A673 (cell line): Measurements from ENCODE around the gene NLRC5.

ENCODE experiments used
- CTCF ChIP-seq: fragments of 300-800, 200-600 bp; sonication (generic); conservative IDR thresholded peaks from 2 replicates; pipeline ENCODE4 v1.5.1; 2017; ENCODE audit warnings: low read depth, mild to moderate bottlenecking, antibody characterized with exemption, low read length, moderate library complexity, mixed read lengths
- EZH2 ChIP-seq: fragments of 200-600 bp; sonication (generic); IDR thresholded peaks from 2 replicates; pipeline ENCODE4 v1.6.1; 2017; ENCODE audit warnings: borderline replicate concordance, low read depth, mild to moderate bottlenecking, mixed read lengths, antibody characterized with exemption, low read length; ENCODE audit not compliant: poor library complexity, severe bottlenecking

GRCh38 chr16:57111420-57111819, 122.1 kb downstream of the NLRC5 start:
- TF ChIP-seq CTCF = no peak
- TF ChIP-seq EZH2 = no peak
